CD4-positive, alpha-beta T cell treated with Interleukin-10 for 1 hour (primary cell): ENCODE results near the gene OASL.
"Not testable (repeated sequence)": the region's sequence is repeated elsewhere in the genome, so short reads cannot be mapped to it uniquely, and the experiment has no call there.

Experiments used
- DNase-seq: peaks from one replicate; pipeline ENCODE4 v3.0.0-alpha.2; 2020

Gene OASL

DNA sequence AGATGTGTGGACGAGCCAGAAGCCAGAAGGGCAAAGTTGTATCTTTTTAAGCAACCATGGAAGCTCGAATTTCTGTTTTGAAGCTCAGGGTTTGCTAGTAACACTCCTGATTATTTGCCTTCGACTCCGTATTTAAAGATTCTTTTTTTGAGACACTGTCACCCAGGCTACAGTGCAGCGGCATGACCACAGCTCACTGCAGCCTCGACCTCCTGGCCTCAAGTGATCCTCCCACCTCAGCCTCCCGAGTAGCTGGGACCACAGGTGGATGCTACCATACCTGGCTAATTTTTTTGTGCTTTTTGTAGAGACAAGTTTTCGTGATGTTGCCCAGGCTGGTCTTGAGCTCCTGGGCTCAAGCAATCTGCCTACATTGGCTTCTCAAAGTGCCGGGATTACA lies 18.7 kb upstream of the OASL start:
- no peak for DNase-seq

- no peak for DNase-seq
These were observed 14.7 kb upstream of the OASL start for GRCh38 chr12:121053706-121054105.

DNA sequence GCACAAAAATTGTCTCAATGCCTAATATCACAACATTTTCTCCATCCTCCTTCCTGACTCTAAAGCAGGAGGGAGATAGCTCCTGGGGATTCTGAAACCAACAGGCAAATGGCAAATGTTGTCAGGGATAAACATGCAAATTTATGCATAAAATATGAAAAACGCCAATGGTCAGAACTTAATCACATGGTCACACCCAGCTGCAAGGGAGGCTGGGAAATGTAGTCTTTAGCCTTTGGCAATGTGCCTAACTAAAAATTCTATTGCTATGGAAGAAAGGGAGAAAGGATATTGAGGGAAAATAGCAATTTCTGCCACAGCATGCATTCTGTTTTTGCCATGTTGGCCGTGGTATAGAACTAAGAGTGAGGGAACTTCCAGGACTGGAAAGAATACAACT lies 11.7 kb upstream of the OASL start:
- DNase-seq = no peak

DNA sequence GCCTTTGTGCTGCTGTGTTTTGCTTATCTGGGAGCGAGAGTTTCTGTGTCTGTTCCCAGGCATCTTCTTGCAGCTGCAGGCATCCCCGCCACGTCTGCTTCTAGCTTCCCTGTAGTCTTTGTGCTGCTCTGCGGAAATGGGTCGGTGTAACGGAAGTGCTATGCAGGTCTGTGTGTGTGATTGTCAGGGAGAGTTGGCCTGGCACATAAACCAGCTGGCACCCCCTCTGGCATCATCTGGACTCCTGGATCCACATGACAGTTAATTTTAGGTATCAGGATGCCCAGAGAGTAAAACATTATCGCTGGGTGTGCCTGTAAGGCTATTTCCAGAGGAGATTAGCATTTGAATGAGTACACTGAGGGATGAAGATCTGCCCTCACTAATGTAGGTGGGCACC lies 9.4 kb upstream of the OASL start:
- DNase-seq = no peak

- not testable (repeated sequence) for DNase-seq
These were observed 8.4 kb upstream of the OASL start for GRCh38 chr12:121047400-121047799.

GRCh38 chr12:121043067-121043466 lies 4.0 kb upstream of the OASL start:
- no peak for DNase-seq

DNA sequence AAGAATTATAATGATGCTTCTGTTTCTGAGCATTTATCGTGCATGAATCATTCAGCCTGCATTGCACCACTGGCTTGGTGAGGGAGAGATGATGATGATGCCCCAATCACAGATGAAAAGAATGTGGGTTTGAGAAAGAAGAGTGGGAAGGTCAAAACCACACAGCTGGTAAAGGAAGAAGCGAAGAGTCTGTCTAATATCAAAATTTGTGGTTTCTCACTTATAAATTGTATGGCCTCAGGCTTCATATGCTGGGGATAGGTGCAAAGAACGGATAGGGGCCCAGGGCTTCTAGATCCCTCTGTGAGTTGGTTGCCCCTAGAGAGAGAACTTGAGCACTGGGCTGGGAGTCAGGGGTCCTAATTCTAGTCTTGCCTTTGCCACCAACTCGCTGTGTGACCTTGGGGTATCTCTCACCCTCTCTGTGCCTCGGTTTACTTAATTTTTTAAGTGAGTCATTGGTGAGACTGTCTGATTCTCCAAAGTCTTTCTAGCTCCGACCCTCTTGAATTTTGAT lies 2.2 kb downstream of the OASL start:
- DNase-seq = peak; percentile 67

DNA sequence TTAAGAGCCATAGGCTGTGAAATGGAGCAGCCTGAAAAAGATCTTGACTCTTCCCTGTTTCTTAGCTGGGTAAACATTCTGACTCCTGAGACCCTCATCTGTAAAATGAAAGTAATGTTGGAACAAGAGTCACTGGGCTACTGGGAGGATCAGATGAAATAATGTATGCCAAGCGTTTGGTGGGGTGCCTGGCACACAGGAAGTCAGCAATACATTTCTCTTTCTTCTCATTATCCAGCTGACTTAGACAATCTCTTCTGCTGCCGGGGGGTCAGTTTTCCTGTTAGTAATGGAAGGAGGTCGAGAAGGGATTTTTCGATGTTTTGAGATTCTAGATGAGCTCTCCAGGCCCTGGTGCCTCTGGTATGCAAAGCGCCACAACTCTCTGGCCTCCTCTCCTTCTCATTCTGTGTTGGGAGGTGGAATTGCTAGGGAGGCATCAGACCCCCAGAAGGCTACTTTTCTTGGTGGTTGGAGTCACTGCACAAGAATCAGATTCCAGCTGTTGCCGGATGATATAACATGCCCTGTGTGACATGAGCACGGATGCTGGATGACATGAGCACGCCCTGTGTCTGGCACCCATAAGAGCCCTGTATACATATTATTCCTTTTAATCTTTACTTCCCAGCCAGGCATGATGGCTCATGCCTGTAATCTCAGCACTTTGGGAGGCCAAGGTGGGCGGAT lies 4.3 kb downstream of the OASL start:
- no peak for DNase-seq

DNA sequence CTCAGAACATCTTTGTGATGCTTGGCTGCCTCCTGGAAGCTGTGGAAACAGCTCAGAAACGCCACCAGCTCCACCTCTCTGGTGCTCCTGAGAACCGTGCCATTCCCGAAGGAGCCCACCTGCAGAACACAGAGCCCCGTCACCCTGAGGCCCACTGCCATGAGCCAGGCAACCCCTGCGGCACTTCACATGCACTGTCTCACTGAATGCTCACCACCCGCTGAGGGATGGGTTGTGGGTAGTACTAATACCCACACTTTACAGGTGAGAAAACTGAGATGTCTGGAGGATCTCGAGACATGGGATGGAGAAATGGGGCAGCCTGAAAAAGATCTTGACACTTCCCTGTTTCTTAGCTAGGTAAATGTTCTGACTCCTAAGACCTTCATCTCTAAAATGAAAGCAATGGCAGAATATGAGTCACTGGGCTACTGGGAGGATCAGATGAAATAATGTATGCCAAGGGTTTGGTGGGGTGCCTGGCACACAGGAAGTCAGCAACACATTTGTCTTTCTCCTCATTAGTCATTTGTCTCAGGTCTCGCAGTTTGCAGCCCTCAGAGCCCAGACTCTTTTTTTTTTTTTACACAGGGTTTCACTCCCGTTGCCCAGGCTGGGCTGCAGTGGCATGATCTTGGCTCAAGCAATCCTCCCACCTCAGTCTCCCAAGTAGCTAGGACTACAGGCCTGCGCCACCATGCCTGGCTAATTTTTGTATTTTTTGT lies 5.3 kb downstream of the OASL start:
- DNase-seq = peak; percentile 77

DNA sequence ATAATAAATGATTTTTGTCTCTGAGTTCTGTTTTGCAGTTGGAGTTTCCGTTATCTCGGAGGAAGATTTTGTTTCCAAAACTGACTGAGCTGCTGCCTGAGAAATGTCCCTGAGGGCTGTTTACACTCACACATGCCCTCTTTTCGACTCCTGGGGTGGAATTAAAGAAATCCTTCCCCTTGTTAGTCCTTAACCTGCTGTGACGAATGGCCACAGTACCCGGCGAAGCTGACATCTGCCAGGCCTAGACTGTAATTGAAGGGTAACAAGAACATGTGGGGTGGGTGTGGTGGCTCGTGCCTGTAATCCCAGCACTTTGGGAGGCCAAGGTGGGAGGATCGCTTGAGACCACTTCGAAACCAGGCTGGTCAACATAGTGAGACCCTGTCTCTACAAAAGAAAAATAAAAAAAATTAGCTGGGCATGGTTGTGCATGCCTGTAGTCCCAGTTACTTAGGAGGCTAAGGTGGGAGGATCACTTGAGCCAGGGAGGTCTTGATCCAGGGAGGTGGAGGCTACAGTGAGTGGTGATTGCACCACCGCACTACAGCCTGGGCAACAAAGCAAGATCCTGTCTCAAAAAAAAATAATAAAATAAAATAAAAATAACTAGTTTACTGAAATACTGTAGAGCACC lies 8.4 kb downstream of the OASL start:
- DNase-seq = no peak

DNA sequence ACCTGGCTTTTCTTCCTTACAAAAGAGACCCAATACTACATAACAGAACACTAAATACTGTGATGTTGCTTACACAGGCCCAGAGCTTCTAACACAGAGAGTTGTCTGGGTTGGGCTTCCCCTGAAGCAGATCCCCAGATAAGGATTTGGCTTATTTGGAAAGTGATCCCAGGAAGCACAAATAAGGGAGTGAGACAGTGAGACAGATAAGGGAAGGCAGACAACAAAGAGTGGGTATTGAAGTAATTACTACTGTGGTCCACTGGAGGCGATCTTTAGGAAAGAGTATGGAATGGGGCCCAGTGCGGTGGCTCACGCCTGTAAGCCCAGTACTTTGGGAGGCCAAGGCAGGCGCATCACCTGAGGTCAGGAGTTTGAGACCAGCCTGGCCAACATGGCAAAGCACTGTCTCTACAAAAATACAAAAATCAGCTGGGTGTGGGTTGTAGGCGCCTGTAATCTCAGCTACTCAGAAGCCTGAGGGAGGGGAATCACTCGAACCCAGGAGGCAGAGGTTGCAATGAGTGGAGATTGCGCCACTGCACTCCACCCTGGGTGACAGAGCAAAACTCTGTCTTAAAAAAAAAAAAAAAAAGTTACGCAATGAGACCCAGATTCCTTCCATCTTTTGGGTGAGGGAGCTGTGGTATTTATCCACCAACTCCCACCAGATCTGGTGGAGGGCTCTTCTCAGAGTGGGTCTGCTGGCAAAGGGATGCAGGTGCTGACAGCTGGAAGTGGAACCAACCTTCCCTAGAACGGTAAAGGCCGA lies 12.6 kb downstream of the OASL start:
- DNase-seq = no peak

- no peak for DNase-seq
These were observed 13.4 kb downstream of the OASL start for GRCh38 chr12:121025442-121026226.

- no peak for DNase-seq
These were observed 15.2 kb downstream of the OASL start for GRCh38 chr12:121023799-121024198.

- no peak for DNase-seq
These were observed 16.3 kb downstream of the OASL start for GRCh38 chr12:121022713-121023112.

DNA sequence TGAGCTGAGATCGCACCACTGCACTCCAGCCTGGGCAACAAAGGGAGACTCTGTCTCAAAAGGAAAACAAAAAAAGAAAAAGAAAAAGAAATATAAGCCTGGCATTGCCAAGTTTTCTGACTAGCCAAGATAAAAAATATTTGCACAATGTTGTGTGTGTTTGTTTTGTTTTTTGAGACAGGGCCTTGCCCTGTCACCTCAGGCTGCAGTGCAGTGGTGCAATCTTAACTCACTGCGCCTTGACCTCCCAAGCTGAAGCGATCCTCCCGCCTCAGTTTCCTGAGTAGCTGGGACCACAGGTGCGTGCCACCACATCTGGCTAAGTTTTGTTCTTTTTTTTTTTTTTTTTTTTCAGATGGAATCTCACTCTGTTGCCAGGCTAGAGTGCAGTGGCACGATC lies 17.3 kb downstream of the OASL start:
- DNase-seq = no peak

DNA sequence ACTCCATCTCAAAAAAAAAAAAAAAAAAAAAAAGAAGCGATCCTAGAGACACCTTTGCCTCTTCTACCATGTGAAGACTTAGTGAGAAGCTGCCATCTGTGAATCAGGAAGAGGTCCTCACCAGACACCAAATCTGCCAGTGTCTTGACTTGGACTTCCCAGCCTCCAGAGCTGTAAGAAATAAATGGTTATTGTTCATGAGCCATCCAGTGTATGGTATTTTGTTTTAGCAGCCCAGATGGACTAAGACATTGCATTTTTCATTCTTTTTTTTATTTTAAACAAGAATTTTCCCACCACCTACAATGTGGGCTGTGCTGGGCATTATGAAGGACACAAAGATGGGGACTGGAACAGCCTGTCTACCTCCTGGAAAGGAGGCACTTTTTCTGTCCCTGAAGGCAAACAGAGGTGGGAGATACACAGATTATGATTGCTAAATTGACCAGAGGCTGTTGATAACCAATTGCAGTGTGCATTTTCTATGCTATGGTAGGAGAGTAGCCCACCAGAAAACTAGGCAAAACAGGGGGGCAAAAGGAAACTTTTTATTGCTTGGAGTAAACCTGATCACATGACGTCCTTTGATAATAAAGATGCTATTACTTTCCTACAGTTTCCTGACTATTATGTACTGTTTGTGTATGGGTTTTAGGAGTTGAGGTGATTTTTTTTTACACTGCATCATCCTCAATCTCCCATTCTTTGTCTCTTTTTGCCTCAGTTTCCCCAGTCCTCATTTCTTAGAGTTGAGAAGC lies 20.0 kb downstream of the OASL start:
- DNase-seq = no peak

DNA sequence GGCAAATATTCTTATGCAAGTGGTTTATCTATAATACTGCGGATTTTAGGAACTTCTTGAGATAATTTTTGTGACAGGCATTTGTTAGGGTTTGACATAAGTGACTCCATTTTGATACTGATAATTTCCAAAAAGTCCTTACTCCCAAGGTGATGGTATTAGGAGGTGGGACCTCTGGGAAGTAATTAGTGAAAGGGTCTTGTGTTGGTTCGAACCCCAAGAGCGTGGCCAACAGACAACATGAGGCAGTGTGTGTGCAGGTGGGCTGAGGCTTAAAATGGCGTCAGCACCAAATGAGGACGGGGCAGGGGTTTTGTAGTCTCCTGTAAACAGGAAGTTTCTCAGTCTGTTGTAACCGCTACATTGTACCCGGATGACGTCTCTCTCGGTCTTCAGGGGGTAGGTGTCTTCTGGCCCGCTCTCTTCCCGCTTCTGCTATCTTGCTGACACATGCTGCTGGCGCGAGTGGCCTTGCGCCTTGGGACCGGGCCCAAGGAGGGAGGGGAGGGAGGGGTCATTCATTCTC lies 21.0 kb downstream of the OASL start:
- no peak for DNase-seq

- DNase-seq = peak; percentile 94
These were observed 22.9 kb downstream of the OASL start, which contains the start of gene C12orf43 for GRCh38 chr12:121015825-121016766. Gene C12orf43 (minus strand): TSS chr12:121016487. CDS start chr12:121016474, 13 bp downstream.

- DNase-seq = no peak
These were observed 25.3 kb downstream of the OASL start for GRCh38 chr12:121013715-121014114.

DNA sequence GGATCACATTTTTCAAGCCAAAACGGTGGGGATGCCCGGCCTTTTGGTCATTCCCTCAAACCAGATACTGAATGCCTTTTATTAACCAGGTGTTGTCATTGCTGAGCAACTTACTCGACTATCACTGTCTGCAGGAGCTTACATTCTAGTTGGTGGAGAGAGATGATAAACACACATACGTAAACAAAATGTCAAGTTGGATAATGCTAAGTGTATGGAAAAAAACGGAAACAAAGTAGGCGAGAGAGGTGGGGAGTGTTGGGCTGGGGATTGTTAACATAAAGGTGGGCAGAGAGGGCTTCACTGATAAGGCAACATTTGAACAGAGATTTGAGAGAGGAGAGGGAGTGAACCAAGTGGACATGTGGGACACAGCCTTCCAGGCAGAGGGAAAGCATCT lies 27.2 kb downstream of the OASL start:
- no peak for DNase-seq
